Measurements from ENCODE around the gene AIM2.

Gene AIM2

DNA sequence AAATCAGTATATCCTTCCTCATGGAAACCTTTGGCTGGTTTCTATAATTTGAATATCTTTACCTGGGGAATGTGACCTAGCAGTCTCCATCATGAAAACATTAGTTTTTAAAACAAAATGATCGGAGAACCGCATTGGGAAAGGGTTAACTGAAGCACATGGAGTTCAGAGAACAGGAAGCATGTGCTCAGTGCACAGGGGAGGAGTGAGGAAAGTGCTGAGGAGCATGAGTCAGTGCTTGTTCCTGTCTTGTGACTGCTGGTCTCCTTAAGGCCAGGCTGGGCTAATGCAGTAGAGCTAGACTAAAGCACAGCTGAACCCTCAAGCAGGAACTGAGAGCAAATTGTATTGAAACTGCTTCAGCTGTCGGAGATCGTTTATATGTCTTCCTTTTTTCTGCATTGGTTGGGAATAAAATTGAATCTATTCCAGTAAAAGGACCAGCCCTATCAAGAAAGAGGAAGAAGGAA lies 61.1 kb downstream of the AIM2 start:
- DNase-seq (ENCODE audit: low read depth in 3 of 3) = peak; percentile 41 to 62 (median 60)

DNA sequence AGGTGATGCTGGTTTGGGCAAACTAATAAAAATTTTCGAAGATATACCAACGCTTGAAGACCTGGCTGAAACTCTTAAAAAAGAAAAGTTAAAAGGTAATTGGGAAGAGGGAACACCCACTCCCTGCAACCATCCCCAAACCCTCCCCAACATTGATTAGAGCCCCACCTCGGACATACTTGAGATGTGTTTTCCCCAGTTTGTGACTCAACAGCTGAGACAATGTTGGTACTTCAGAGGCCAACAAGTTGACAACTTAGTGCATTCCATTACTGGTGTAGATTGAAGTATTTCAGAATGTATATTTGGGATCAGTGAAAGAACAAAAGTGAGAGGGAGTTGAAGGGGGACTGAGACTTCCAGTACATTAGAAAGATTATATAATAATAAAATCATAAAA lies 61.7 kb downstream of the AIM2 start:
- no peak for DNase-seq (ENCODE audit: low read depth in 3 of 3)

DNA sequence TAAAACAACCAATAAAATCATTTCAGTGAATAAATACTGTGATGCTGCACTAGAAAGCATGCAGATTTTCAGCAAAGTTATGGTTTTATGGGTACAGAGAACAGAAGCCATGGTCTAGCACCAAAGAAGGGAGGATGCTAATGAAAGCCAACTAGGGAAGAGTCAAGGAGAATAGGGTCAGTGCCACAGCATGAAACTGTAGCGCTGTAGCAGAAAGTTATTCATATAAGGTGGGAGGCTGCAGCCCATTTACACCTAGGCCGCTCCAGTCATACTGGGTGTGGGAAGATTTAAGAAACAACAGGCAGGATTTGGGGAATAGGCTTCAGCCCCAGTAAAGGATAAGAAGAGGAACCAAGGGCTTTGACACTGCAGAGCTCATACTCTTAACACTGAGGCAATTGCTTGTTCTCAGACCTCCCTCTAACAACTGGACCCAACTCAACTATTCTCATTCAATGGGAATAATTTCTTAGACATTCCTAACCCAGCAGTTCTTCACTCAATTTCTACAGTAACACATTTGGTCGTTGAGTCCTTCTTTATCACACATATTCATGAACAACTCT lies 62.5 kb downstream of the AIM2 start:
- no peak for DNase-seq (ENCODE audit: low read depth in 3 of 3)

DNA sequence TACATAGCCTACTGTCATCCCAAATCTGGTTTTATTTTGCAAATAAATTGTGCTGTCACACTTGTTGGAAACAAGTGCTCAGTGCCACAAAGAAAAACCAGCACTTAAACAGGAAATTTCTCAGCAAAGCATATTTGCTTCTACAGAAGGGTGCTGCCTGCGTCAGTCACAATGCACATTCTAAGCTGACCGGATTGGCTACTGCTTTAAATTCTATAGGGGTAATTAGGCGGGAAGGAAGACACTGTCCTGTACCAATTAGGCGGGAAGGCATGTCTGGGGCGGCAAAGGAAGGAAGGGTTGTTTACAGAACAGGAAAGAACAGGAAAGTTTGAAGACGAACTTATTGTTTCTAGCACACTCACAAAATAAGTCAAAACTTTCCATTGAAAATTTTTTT lies 64.1 kb downstream of the AIM2 start:
- peak in 2 of 3 donors; percentile 41 to 69 for DNase-seq (ENCODE audit: low read depth in 3 of 3)

Measured in stimulated activated CD4-positive, alpha-beta T cell treated with anti-CD3 and anti-CD28 coated beads, TNF-alpha, amount 100 ng/mL, for 48 hours (primary cell).